Measurements from ENCODE around the gene BCAS4. TPM values are rescaled to one million over a fixed set of nuclear protein-coding genes. Genes with fewer than 3 reads are reported as not detected.

BCAS4 gene
- total RNA-seq, 3 donors from 2014 or later, result 6.6 to 22.2 (median 10.5) TPM

DNA sequence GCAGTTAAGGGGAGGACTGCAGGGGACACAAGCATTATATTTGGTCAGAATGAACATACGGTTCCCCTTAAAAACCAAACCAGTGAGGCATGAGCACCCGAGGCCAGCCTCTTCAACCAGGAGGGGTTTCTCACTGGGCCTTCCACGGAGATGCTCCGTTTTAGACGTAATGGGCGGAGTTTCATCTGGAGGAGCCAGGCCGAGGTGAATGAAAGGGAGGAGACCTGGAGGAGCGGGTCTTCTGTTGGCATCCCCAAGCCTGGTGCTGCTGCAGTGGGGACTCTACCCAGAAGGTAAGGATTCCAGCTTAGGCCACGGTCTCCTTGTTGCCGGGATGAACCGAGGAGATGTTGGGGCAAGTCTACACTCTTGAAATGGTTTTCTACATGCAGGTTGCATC, 89.0 kb downstream of the BCAS4 start:
- Histone ChIP-seq H3K27me3 (no peaks in the 10 kb centered on the region), H3K4me3 (no peak overlapping the region), H3K27ac (no peak overlapping the region), H3K36me3 (no peaks in the 10 kb centered on the region), H3K4me1 (no peaks in the 10 kb centered on the region), H3K9me3 (no peaks in the 10 kb centered on the region)
- DNase-seq (ENCODE audit: low spot score in 2 of 2), result no peak
- intact Hi-C loops (cut with DNase I; ENCODE audit: low total_unique reads), result no loop called here
- TF ChIP-seq POLR2A (IDR thresholded peaks at IDR 0.05) (no peak), CTCF (IDR thresholded peaks at IDR 0.05) (no peak), POLR2AphosphoS5 (IDR thresholded peaks at IDR 0.05) (no peak)

DNA sequence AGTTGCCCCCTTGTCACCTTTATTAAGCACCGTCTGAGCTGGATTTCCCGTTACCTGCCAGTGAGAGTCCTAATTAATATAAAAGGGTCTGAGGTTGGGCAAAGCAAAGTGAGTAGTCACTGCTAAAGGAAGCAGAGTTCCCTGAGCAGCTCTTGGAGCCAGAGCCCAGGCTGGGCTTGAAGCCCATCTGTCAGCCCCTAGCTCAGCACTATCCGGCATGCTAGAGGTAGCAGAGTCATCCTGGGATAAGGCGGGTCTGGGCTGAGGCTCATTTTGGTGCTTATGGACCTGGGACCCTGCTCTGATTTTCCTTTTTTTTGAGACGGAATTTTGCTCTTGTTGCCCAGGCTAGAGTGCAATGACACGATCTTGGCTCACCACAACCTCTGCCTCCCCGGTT, 90.2 kb downstream of the BCAS4 start:
- H3K9me3 ChIP-seq, result no peaks in the 10 kb centered on the region
- no peaks in the 10 kb centered on the region for H3K27me3 ChIP-seq
- no peak overlapping the region for H3K27ac ChIP-seq
- DNase-seq (ENCODE audit: low spot score in 2 of 2), result no peak
- H3K4me3 ChIP-seq, result no peak overlapping the region
- TF ChIP-seq POLR2AphosphoS5 (IDR thresholded peaks at IDR 0.05) (no peak), POLR2A (IDR thresholded peaks at IDR 0.05) (no peak), CTCF (IDR thresholded peaks at IDR 0.05) (no peak)
- no peaks in the 10 kb centered on the region for H3K4me1 ChIP-seq
- no peaks in the 10 kb centered on the region for H3K36me3 ChIP-seq
- intact Hi-C loops (cut with DNase I; ENCODE audit: low total_unique reads), result no loop called here

DNA sequence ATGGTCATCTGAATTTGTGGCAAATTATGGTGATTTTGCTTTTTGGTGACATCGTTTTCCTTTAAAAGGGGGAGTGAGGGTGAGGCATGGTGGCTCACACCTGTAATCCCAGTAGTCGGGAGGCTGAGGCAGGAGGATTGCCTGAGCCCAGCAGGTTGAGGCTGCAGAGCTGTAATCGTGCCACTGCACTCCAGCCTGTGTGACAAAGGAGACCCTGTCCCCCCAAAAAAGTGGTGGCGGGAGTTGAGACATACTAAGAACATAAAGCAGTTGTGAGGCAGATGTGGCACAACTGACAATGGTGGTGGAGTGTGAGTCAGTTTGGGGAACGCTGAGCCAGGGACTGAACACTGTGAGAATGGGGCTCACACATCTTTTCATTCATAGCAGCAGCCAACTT, 90.9 kb downstream of the BCAS4 start:
- Histone ChIP-seq H3K27me3 (no peaks in the 10 kb centered on the region), H3K27ac (no peak overlapping the region), H3K36me3 (no peaks in the 10 kb centered on the region), H3K4me1 (no peaks in the 10 kb centered on the region), H3K4me3 (no peak overlapping the region), H3K9me3 (no peaks in the 10 kb centered on the region)
- intact Hi-C loops (cut with DNase I; ENCODE audit: low total_unique reads), result no loop called here
- TF ChIP-seq CTCF (IDR thresholded peaks at IDR 0.05) (no peak), POLR2AphosphoS5 (IDR thresholded peaks at IDR 0.05) (no peak), POLR2A (IDR thresholded peaks at IDR 0.05) (no peak)
- no peak for DNase-seq (ENCODE audit: low spot score in 2 of 2)

DNA sequence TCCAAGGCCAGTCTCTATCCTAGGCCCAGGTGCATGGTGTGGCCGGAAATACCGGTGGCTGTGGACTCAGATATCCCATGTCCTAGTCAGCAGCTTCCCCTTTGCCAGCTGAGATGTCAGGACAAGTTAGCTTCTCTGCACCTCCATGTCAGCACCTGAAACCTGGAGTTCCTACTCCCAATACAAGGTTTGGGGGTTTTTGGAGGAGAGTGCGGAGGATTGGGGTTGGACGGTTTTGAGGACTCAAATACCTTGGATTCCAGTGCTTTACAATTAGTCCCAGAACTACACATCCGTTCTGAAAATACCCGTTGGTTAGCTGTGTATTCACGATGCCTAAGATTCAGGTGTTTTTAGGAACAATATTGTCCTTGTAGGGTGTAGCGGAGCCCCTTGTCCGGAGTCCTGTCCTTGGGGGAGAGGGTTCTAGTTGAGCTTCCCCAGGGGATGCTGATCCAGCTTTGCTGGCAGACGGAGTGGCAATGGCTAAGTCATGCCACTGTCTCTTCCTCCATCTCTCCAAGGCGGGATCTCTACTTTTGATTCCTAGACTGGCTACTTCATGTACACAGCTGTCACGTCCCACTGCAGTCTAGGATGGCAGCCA, 91.4 kb downstream of the BCAS4 start:
- Histone ChIP-seq H3K4me3 (no peak overlapping the region), H3K9me3 (no peaks in the 10 kb centered on the region), H3K27ac (no peak overlapping the region), H3K36me3 (no peaks in the 10 kb centered on the region), H3K27me3 (no peaks in the 10 kb centered on the region), H3K4me1 (no peaks in the 10 kb centered on the region)
- intact Hi-C loops (cut with DNase I; ENCODE audit: low total_unique reads), result no loop called here
- no peak for DNase-seq (ENCODE audit: low spot score in 2 of 2)
- TF ChIP-seq CTCF (IDR thresholded peaks at IDR 0.05) (no peak), POLR2AphosphoS5 (IDR thresholded peaks at IDR 0.05) (no peak), POLR2A (IDR thresholded peaks at IDR 0.05) (no peak)

- H3K4me3 ChIP-seq, result no peak overlapping the region
- no peaks in the 10 kb centered on the region for H3K27me3 ChIP-seq
- no peaks in the 10 kb centered on the region for H3K4me1 ChIP-seq
- TF ChIP-seq POLR2AphosphoS5 (IDR thresholded peaks at IDR 0.05) (no peak), POLR2A (IDR thresholded peaks at IDR 0.05) (no peak), CTCF (IDR thresholded peaks at IDR 0.05) (no peak)
- H3K36me3 ChIP-seq, result no peaks in the 10 kb centered on the region
- no peak for DNase-seq (ENCODE audit: low spot score in 2 of 2)
- intact Hi-C loops (cut with DNase I; ENCODE audit: low total_unique reads), result no loop called here
- H3K27ac ChIP-seq, result no peak overlapping the region
- H3K9me3 ChIP-seq, result no peaks in the 10 kb centered on the region
Observed at GRCh38 chr20:50887576-50887975, 92.7 kb downstream of the BCAS4 start.

Measured in breast epithelium (tissue), 4 donors.